NCI-H2029 treated with DMSO at 0.1 percent for 48 hours (cell line): ENCODE data around the gene CENPO.
A peak's percentile ranks its signal among the peaks of the same experiment; 100 is the strongest.
"Not testable (repeated sequence)": the region's sequence is repeated elsewhere in the genome, so short reads cannot be mapped to it uniquely, and the experiment has no call there.

Experiments
- DNase-seq: peaks from one replicate; lab custom pipeline; 2025; lab: John Stamatoyannopoulos, UW

The CENPO gene

GRCh38 chr2:24824966-24825882 lies 32.0 kb downstream of the CENPO start:
- DNase-seq, result no peak

DNA sequence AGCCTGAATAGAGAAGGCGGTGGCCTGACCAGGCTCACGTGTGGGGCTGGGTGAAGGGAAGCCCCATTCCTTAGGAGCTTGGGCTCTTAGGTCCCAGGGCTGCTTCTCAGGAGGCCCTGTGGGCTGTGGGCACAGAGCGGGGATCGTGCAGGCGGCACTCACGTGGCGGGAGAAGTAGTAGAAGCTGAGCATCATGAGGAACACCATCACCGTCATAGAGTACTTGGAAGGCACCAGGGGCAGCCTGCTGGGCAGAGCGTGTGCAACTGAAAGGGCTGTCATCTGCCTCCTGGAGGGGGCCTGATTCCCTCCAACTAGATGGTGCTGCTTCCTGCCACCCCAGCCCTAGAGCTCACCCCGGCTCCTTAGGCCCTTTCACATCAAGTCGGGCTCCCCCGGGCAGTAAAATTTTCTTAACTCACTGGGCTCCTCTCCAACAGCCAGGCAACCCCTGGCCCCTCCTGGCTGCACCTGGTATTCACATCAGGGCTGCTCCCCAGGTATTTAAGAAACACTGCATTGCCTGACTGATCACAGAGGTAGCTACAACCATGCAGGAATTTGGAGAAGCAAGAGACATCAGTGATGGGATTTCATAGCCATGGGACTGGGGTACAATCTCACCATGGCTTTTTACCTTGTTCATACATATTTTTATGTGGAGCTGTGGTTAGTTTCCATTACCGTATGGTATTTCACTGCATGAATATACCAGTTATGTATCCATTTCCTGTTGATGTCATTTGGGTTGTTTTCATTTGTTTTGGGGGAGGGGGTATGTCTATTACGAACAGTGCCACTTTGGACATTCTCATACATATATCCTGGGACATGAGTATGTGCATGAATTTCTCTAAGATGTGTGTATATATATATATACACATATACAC lies 32.9 kb downstream of the CENPO start:
- no peak for DNase-seq

- no peak for DNase-seq
These were observed 33.5 kb downstream of the CENPO start for GRCh38 chr2:24826773-24827145.

GRCh38 chr2:24827321-24828237 lies 34.4 kb downstream of the CENPO start:
- peak; percentile 67 for DNase-seq

DNA sequence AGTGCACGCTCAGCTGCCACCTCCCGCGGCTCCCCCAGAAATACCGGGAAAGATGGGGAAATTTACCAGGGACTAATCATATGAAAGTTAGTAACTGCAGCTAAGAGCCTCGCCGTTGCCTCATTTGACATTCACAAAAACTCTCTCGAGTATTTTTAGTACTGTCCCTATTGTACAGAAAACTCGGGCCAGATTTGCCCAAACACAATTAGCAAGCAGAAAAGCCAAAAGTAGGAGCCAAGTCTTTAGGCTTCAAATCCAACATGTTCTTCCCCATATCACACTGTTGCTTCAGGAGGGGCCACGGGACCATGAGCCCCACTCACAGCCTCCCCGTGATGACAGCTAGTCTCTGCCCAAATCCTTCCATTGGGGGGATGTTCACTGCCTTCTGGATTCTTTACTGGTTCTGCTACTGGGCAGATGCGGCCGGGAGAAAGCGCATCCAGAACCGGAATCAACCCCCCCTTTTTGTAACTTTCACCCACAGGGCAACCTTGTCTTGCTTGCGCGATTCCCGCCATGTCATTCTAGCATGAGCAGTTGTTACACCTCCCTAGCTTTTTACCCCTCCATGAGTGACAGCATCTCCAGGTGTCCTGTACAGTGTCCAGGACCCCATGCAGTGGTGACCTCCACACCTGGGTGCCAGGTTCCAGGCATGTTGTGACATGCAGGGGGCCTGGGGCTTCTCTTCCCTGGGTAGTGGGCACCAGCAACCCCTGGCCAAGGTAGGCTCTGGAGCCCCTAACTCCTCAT lies 35.2 kb downstream of the CENPO start:
- DNase-seq, result no peak

DNA sequence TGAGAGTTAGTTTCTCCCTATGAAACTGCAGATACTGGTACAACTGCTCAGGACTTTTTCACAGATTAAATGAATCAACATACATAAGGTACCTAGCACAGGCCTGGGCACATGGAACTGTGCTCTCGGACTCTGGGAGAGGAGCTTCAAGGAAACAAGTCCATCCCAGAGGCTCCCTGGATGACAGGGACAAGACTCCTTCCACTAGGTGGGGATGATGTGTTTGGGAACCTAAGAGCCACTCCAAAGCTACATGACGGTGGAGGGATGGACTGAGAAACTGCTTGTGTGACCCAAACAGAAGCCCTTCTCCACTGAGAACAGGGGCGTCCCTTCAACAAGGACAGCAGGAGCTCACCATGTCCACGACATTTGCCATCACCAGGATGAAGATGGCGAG lies 37.1 kb downstream of the CENPO start:
- DNase-seq, result no peak

DNA sequence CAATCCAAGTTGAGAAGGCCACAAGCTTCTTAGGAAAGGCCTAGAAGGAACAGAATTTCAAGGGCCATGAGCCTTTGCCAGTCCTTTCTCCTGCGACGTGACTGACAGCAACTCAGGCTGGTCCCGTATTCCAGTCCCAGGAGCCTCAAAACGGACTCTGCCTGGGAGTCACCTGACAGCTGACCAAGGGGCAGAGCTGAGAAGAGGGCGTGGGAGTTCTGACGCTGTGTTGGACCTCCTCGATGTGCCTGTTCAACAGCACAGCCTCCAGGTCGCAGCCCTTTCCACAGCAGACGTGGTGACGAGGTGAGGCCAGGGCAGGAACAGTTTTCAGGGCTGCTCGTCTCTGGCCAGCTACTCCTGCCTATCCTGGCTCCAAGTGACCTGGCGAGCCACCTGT lies 37.6 kb downstream of the CENPO start:
- no peak for DNase-seq

DNA sequence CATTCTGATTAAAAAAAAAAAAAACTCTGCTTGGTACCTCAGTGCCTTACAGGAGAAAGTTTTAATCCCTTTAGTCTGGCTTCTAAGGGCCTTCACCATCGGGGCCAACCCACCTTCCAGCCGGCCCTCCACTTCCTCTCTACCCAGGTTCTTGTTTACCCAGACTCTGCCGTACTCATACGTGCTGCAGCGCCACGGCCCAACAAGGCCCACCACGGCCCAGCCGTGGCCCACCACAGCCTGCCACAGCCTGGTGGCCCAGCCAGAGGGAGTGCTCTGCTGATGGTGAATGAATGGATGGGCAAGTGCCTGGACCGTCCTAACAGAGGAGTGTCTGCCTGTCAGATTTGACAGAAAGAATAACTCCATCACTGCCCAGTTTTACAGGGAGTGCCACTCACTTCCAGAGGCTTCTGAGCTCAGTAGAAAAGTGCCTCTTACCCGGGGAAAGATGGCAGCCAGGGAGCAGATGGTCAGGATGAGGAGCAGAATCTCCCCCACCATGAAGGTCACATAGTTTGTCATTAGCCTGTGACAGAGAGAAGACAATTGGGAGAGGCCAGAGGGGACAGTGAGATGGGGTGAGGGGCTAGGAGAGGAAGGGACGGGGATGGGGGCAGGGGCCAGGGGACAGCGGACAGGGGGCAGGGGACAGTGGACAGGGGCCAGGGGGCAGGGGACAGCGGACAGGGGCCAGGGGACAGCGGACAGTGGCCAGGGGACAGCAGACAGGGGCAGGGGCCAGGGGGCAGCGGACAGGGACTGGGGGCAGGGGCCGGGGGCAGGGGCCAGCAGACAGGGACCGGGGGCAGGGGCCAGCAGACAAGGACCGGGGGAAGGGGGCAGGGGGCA lies 38.2 kb downstream of the CENPO start:
- DNase-seq, result no peak

GRCh38 chr2:24832073-24832461 lies 38.8 kb downstream of the CENPO start:
- DNase-seq, result no peak

DNA sequence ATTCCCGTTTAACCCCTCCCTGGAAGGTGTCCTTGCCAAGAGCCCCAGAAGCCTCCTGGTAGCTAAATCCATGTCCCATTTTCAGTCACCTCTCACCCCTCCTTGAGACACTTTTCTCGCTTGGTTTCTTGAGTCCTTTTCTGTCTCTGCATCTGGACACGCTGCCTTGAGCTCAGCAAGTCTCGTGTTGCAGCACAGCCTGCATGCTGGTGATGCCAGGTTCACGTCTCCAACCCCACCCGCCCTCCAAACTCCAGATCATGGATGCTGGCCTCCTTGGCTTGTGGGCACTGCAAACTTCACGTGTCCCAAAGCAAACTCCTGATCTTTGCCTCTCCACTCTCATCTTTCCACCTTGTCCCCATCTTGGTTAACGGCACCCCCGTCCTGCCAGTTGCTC lies 39.3 kb downstream of the CENPO start:
- no peak for DNase-seq

- DNase-seq, result no peak
These were observed 39.9 kb downstream of the CENPO start for GRCh38 chr2:24832931-24833701.

DNA sequence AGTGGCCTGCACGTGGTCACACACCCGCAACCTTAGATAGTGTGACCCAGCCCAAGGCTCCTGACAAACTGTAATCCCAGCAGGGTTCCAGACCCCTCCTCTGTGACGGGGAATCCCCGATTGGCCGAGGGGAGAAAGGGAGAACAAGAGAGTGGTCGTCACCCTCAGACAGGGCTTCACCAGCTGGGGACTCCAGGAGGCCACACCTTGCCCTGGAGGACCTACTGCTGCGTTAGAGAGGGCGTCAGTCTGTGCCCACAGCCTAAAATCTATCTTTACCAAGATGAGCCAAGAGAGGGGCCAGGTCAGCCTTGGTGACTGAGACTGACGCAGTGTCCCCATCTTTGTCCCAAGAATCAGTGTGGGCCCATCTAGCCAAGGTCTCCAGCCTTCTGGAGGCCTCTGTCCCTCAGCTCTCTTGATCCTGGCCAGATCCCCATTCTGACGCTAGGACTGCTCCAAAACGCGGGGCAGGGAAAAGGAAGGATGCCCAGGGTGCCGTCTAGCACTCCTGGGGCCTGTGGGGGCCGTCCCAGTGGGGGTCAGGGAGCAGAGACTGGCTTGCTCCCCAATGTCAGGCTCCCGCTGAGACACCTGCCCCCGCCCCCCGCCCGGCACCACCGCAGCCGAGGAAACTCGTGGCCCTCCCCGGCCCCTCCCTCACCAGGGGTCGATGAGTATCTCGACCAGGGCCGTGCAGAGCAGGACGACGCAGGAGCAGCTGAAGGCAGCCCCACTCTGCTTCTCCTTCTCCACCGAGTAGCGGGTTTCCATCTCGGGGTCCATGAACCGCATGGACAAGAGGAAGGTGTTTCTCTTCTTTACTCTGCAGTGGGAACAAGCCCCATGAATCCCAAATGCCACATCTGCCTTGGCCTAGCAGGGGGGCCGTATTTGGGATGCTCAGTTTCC lies 40.9 kb downstream of the CENPO start:
- no peak for DNase-seq

DNA sequence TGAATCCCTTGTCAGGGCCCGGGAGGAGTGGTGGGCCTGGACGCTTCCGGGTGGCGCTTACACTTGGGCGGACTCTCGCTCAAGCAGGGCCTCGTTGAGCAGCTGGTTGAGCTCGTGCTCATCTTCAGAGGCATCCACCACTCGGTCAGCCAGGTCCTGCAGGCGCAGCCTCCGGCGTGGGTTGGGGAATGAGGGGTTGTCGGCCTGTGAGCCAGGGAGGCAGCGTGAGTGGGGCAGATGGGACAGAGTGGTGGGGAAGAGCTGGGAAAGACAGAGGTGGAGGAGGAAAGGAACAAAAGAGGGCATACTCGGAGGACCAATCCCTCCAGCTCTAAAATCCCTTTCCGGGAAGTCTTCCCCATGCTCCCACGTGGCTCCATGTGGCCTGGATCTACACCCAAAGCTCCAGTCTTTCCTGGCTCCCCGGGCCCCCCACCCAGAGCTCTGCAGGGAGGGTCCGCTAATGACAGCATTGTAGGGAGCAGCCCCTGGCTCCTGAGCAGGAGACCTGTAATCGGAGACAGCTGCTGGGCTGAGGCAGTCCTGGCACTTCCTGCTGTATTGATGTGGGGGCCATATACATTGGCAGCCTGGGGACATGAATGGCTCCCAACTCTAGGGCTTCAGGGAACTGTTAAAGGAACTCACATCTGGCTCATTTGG lies 41.6 kb downstream of the CENPO start:
- no peak for DNase-seq

DNA sequence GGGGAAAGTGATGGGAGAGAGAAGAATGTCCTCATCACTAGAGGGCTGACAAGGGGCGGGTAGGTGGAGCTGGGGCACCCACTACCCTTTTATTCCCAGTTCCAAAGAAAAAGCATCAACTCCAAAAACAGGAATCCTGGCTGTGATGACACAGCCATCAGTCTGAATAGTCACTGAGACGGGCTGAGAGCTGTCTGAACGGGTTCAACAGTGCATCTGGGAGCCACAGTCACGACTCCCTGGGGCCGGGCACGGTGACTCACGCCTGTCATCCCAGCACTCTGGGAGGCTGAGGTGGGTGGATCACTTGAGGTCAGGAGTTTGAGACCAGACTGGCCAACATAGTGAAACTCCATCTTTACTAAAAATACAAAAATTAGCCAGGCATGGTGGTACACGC lies 42.2 kb downstream of the CENPO start:
- DNase-seq, result not testable (repeated sequence)

GRCh38 chr2:24836206-24836605 lies 43.0 kb downstream of the CENPO start:
- no peak for DNase-seq

- DNase-seq, result no peak
These were observed 43.5 kb downstream of the CENPO start for GRCh38 chr2:24836706-24837105.

- no peak for DNase-seq
These were observed 44.8 kb downstream of the CENPO start for GRCh38 chr2:24837996-24838513.

- DNase-seq, result no peak
These were observed 45.3 kb downstream of the CENPO start for GRCh38 chr2:24838541-24838940.
